Mucosa of descending colon (tissue), 3 donors: ENCODE measurements around the gene LHFPL3. TPM values are rescaled to one million over a fixed set of nuclear protein-coding genes. Genes with fewer than 3 reads are reported as not detected.
A peak's percentile ranks its signal among the peaks of the same experiment; 100 is the strongest.

Experiments
- ATAC-seq: fragments of 200-7000 bp; cut with Tn5 transposase; one replicate; pipeline ENCODE4 v1.9.1; 2020; ENCODE audit warnings: mild to moderate bottlenecking, moderate library complexity
- DNase-seq, 3 donors: peaks; one replicate each; pipeline ENCODE4 v3.0.0-alpha.2; 2020
- H3K36me3 ChIP-seq: fragments of 200-600 bp; one replicate; pipeline ENCODE4 v1.8.0; 2021; ENCODE audit warnings: low read depth, mild to moderate bottlenecking
- H3K4me1 ChIP-seq: fragments of 200-600 bp; one replicate; pipeline ENCODE4 v1.8.0; 2021; ENCODE audit warnings: low read depth, mild to moderate bottlenecking
- H3K4me3 ChIP-seq: fragments of 200-600 bp; one replicate; pipeline ENCODE4 v1.8.0; 2021; ENCODE audit warnings: mild to moderate bottlenecking
- H3K9me3 ChIP-seq: fragments of 200-600 bp; one replicate; pipeline ENCODE4 v1.8.0; 2021; ENCODE audit warnings: mild to moderate bottlenecking
- intact Hi-C, 2 donors: fragments of 100-400 bp; cut with DNase I in 1 of 2; cut with micrococcal nuclease in 1 of 2; formaldehyde crosslinking; loops; one replicate each; pipeline versions ENCODE4 v1.11.0 to v1.11.1; 2022; cut with DNase I, micrococcal nuclease
- total RNA-seq, 3 donors: library from RNA; stranded (reverse); fragmentation: NEBNext Ultra II Directional in 2 of 3; extraction: Animal tissue kit (Norgen Biotek cat#: 25700) in 2 of 3; gene quantifications; one replicate each; pipeline versions ENCODE4 v1.2.1 to v1.2.4, GENCODE V29; 2021 to 2023
- TF ChIP-seq, protein P1 (sequence below): fragments of 200-600 bp; IDR thresholded peaks from one replicate; pipeline ENCODE4 v1.8.0; 2022; ENCODE audit warnings: antibody characterized with exemption, mild to moderate bottlenecking
- donor health status: DM: no; HTN: no; CAD: no; lungs with moderate emphysema.
- donor health status: DM: no; HTN: no; CAD: no.
- donor health status: DM: no; HTN: yes; CAD: no.

The LHFPL3 gene
- total RNA-seq, 3 donors from 2014 or later, result 0.26 to 0.57 (median 0.31) TPM

DNA sequence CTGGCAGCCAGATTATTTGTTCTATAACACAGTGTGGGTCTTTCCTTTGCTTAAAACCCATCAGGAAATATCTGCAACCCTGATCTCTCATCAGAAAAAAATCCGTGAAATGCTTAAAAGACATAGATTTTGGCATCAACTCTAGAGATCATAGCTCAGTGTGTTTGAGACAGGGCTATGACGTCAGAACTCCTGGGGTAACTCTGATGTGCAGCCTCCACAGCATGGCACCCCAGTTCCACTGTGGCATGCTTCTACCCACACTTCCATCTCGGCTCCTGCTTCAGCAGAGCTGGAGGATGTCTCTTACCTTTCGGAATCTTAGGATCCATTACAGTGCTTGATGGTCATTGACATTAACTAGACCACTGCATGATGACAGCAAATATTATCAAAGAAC is 205.7 kb downstream of the LHFPL3 start:
- H3K4me1 ChIP-seq, result no peaks in the 10 kb centered on the region
- TF ChIP-seq, protein P1, sequence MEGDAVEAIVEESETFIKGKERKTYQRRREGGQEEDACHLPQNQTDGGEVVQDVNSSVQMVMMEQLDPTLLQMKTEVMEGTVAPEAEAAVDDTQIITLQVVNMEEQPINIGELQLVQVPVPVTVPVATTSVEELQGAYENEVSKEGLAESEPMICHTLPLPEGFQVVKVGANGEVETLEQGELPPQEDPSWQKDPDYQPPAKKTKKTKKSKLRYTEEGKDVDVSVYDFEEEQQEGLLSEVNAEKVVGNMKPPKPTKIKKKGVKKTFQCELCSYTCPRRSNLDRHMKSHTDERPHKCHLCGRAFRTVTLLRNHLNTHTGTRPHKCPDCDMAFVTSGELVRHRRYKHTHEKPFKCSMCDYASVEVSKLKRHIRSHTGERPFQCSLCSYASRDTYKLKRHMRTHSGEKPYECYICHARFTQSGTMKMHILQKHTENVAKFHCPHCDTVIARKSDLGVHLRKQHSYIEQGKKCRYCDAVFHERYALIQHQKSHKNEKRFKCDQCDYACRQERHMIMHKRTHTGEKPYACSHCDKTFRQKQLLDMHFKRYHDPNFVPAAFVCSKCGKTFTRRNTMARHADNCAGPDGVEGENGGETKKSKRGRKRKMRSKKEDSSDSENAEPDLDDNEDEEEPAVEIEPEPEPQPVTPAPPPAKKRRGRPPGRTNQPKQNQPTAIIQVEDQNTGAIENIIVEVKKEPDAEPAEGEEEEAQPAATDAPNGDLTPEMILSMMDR, result no peak
- no peak for ATAC-seq
- no peak overlapping the region for H3K4me3 ChIP-seq
- no peak for DNase-seq
- intact Hi-C loops, result no loop called here
- no peaks in the 10 kb centered on the region for H3K9me3 ChIP-seq
- no peaks in the 10 kb centered on the region for H3K36me3 ChIP-seq

DNA sequence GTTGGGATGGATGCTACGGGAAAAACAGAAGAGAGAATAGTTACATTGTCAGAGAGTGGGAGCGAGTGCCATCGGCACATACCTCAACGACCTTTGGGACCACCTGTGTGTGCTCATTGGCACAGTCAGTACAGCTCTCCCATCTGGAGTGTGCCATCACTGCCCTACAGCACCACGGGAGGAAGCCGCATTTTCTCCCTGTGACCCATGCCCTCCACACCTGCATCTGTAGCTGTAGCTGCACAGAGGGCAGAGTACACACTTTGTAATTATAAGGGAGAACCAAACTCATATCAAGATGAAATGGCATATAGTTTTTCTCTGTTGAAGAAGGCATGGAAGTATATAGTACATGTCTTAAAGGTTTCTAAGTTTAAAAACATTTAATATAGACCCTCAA is 207.4 kb downstream of the LHFPL3 start:
- no peaks in the 10 kb centered on the region for H3K4me1 ChIP-seq
- intact Hi-C loops, result no loop called here
- peak in 2 of 3 donors; percentile 25 to 32 for DNase-seq
- no peaks in the 10 kb centered on the region for H3K9me3 ChIP-seq
- H3K4me3 ChIP-seq, result no peak overlapping the region
- no peaks in the 10 kb centered on the region for H3K36me3 ChIP-seq
- TF ChIP-seq, protein P1, result no peak
- ATAC-seq, result peak; percentile 52

DNA sequence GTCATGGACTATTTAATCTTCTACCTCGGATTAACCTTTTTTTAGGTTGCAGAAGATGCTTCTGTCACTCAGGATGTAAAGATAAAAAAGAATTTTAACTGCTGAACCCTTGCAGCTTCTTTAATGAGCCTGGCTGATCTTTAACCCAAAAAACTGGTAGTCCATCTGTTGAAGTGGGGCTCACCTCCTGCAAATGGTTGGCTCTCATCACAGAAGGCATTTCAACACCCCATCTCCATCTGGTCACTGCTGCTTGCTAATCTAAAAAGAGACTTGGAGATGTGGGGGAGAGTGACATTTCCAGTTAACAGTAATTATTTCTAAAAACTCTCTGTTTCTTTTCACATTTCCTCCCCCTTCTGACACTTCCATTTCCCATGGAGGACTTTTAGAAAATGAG is 208.6 kb downstream of the LHFPL3 start:
- no peaks in the 10 kb centered on the region for H3K9me3 ChIP-seq
- DNase-seq, result no peak

DNA sequence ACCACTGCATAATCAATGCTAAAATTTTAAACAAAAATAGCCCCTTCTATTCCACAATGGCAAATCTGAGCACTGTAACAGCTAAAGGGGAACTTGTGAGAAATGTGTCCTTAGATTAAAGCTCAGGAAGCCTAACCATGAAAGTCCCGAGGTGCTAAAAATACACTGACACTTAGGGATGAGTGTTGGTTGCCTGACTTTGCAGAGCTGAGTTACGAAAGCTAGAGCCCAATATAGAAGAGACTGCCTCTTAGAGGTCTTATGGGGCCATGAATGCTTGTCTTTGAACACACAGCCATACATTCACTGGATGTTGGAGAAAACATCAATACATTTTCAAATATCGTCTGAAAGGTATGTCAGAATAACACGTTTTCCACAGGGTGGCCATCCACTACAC is 209.7 kb downstream of the LHFPL3 start:
- no peak for DNase-seq
- ATAC-seq, result no peak
- Histone ChIP-seq H3K36me3 (no peaks in the 10 kb centered on the region), H3K4me1 (no peaks in the 10 kb centered on the region), H3K4me3 (no peak overlapping the region), H3K9me3 (no peaks in the 10 kb centered on the region)
- intact Hi-C loops, result no loop called here
- TF ChIP-seq, protein P1, result no peak

More for the DNA sequence above, 208.6 kb downstream of the LHFPL3 start:
- Histone ChIP-seq H3K4me3 (no peak overlapping the region), H3K36me3 (no peaks in the 10 kb centered on the region), H3K4me1 (no peaks in the 10 kb centered on the region)
- ATAC-seq, result no peak
- TF ChIP-seq, protein P1, result no peak
- intact Hi-C loops, result no loop called here

DNA sequence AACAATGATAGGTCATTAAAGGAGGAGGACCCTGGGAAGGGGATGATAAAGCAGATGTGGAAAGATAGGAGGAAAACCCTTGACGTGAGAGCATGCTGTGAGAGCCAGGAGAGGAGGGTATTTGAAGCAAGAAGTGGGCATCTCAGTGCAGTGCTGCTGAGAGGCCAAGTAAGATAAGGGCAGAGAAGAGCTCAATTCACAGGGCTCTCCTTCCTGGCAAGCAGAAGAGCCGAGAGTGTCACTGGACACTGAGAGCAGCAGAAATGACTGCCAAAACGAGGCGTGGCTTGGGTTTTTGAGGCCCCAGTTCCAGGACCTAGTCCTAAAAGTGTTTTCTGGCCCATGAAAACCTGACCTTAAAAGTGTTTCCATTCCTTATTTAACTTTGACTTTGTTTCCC is 213.5 kb downstream of the LHFPL3 start:
- Histone ChIP-seq H3K4me3 (no peak overlapping the region), H3K36me3 (no peaks in the 10 kb centered on the region), H3K4me1 (no peaks in the 10 kb centered on the region), H3K9me3 (no peaks in the 10 kb centered on the region)
- ATAC-seq, result no peak
- DNase-seq, result no peak
- intact Hi-C loops, result no loop called here
- TF ChIP-seq, protein P1, result no peak

DNA sequence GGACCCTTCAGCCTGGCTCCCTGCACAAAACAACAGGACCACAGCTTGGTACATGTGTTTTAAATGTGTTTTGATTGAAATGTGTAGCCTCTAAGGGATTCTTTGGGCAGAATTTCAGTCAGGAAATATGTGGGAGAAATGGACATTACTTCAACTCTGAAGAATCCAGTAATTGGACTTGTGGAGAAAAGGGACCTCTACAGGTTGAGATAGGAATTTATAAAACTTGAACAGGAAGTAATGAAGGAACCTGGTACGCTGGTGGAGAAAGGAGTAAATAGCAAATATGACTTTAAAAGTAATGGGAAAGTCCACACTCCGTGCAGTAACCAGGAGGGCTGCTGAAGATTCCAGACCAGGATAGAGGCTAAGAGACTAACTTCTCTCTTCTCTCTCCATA is 220.5 kb downstream of the LHFPL3 start:
- Histone ChIP-seq H3K9me3 (no peaks in the 10 kb centered on the region), H3K4me1 (no peaks in the 10 kb centered on the region), H3K36me3 (no peaks in the 10 kb centered on the region), H3K4me3 (no peak overlapping the region)
- DNase-seq, result no peak
- intact Hi-C loops, result loop anchor here in 1 of 2 donors (5.0 kb wide), 1 partner anchor 277 kb away; no protein-coding TSS in a partner anchor
- TF ChIP-seq, protein P1, result no peak
- ATAC-seq, result peak; percentile 67
